ENCODE data around the gene ARFGAP1. TPM values are rescaled to one million over a fixed set of nuclear protein-coding genes. Genes with fewer than 3 reads are reported as not detected.

Gene ARFGAP1
- total RNA-seq, 1 donor from 2014 or later = 44.7 TPM

DNA sequence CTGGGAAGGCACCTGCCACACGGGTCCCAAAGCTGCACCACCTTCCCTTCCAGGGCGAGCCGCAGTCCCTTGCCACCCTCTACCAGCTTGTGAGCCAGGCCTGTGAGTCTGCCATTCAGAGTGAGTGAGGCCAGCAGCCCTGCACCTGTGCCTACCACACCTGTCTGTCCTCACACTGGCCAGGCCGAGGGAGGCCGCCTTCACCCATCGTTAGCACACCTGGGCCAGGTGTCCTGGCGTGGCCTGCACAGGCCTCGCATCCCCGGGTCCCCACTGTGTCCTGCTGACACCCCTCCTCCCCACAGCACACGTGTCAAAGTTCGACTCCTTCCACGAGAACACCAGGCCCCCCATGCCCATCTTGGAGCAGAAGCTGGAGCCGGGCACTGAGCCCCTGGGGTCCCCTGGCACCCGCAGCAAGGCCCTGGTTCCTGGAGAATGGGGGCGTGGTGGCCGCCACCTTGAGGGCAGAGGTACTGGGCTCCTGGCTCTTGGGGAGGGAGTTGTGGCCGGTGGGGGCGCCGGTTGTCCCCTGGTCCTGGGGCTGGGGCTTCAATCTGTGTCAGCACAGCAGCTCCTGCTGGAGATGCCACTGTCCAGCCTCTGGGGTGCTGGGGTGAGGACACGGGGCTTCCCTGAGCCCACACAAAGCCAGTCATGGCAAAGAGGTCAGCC is 55.5 kb downstream of the ARFGAP1 start:
- H3K9me3 ChIP-seq = no peaks in the 10 kb centered on the region
- no peaks in the 10 kb centered on the region for H3K4me1 ChIP-seq
- no peak overlapping the region for H3K27ac ChIP-seq
- H3K27me3 ChIP-seq = no peaks in the 10 kb centered on the region
- TF ChIP-seq, protein P1, sequence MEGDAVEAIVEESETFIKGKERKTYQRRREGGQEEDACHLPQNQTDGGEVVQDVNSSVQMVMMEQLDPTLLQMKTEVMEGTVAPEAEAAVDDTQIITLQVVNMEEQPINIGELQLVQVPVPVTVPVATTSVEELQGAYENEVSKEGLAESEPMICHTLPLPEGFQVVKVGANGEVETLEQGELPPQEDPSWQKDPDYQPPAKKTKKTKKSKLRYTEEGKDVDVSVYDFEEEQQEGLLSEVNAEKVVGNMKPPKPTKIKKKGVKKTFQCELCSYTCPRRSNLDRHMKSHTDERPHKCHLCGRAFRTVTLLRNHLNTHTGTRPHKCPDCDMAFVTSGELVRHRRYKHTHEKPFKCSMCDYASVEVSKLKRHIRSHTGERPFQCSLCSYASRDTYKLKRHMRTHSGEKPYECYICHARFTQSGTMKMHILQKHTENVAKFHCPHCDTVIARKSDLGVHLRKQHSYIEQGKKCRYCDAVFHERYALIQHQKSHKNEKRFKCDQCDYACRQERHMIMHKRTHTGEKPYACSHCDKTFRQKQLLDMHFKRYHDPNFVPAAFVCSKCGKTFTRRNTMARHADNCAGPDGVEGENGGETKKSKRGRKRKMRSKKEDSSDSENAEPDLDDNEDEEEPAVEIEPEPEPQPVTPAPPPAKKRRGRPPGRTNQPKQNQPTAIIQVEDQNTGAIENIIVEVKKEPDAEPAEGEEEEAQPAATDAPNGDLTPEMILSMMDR (IDR thresholded peaks at IDR 0.05) = no peak
- no peak for TF ChIP-seq POLR2A (IDR thresholded peaks at IDR 0.05)
- no peaks in the 10 kb centered on the region for H3K36me3 ChIP-seq
- DNase-seq (ENCODE audit: extremely low spot score in 2 of 2) = no peak
- no peak overlapping the region for H3K4me3 ChIP-seq
- intact Hi-C loops (cut with DNase I) = no loop called here

DNA sequence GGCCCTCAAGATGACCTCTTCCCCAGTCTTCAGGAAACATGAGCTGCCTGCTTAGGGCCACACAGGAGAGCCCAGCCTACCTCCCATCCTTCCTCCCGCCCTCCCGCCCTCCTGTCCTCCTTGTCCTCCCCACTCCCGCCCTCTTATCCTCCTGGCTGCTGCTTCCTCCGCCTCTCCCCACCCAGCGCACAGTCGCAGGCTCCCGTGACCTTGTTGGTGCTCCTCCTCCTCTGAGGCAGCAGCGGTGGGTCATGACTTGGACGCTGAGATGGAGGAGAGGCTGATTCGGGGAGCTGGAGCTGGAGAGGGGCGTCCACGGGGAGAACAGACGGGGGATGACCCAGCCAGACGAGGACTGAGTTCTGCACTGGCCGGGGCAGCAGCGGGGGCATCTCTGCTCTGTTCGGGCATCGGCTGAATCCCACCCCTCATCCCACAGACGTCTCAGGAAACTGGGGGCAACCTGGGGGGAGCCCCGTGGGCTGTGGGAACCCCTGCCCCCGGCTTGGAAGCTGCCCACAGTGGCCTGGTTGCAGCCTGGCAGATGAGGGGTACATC is 56.2 kb downstream of the ARFGAP1 start:
- Histone ChIP-seq H3K27me3 (no peaks in the 10 kb centered on the region), H3K4me3 (no peak overlapping the region), H3K4me1 (no peaks in the 10 kb centered on the region), H3K9me3 (no peaks in the 10 kb centered on the region), H3K27ac (no peak overlapping the region), H3K36me3 (no peaks in the 10 kb centered on the region)
- no peak for DNase-seq (ENCODE audit: extremely low spot score in 2 of 2)
- TF ChIP-seq POLR2A (IDR thresholded peaks at IDR 0.05) (no peak), POLR2AphosphoS5 (IDR thresholded peaks at IDR 0.05; ENCODE audit: insufficient read depth in 1 of 2, low read depth in 1 of 2) (no peak)
- TF ChIP-seq, protein P1 (IDR thresholded peaks at IDR 0.05) = no peak
- intact Hi-C loops (cut with DNase I) = no loop called here

DNA sequence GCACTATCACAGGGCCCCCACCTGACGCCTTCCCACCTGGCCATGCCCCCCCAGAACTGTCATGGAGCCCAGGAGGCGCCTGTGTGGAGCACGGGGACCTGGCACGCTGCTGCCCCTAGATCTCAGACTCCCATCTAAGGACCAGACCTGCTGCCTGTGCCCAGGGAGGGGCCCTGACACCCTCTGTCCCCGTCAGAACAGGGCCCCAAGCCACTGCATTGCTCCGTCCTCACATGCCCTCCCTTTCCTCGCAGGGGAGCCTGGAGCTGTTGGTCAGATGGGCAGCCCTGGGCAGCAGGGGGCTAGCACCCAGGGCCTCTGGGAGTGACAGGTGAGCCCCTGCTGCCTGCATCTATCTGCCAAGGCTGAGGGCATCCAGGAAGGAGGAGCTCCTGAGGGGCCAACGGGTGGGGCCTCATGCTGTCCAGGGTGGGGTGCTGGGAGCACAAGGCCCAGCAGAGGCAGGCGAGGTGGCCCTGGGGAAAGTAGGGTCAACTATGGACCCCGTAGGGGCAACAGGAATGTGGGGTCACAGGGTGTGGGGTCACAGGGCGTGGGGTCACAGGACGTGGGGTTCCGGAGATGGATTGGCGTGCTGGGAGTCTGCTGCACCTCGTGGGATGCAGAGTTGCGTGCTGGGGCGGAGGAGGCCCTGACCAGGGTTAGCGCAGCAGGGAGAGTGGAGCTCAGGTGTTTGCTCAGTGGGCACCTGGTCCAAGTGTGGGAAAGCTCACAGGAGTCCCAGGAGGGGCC is 56.9 kb downstream of the ARFGAP1 start:
- Histone ChIP-seq H3K27ac (no peak overlapping the region), H3K4me1 (no peaks in the 10 kb centered on the region), H3K36me3 (no peaks in the 10 kb centered on the region), H3K9me3 (no peaks in the 10 kb centered on the region), H3K4me3 (no peak overlapping the region), H3K27me3 (no peaks in the 10 kb centered on the region)
- DNase-seq (ENCODE audit: extremely low spot score in 2 of 2) = no peak
- intact Hi-C loops (cut with DNase I) = no loop called here
- TF ChIP-seq POLR2A (IDR thresholded peaks at IDR 0.05) (no peak), POLR2AphosphoS5 (IDR thresholded peaks at IDR 0.05; ENCODE audit: insufficient read depth in 1 of 2, low read depth in 1 of 2) (no peak)
- TF ChIP-seq, protein P1 (IDR thresholded peaks at IDR 0.05) = no peak

DNA sequence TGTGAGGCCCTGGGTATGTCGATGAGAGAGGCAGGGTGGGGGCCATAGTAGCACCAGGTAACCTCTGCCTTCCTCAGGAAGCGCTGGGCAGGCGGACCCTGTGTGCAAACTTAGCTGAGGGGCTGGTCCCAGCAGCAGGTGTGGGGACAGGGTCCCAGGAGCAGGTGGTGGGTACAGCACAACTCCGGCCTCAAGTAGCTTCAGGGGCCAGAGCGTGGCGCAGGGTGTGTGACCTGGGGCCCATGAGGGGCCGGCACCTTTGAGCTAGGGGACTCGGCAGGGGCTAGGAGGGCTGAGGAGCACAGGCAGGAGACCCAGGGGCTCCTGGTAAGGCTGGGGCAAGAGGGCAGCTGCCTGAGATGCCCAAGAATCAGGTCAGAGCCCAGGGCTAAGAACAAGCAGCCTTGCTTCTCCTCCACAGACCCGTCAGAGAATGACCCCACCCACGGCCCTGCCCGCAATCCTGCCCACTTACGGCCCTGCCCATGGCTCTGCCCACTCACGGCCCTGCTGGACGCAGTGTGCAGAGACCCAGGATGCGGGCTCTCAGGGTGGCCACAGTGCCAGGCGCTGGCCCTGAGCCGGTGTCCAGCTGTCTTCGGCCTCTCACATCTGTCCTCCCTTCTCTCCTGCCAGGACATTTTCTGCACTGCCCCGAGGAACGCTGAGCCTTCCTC is 57.6 kb downstream of the ARFGAP1 start:
- TF ChIP-seq, protein P1 (IDR thresholded peaks at IDR 0.05) = no peak
- no peak for TF ChIP-seq POLR2A (IDR thresholded peaks at IDR 0.05)
- Histone ChIP-seq H3K9me3 (no peaks in the 10 kb centered on the region), H3K4me3 (no peak overlapping the region), H3K36me3 (no peaks in the 10 kb centered on the region), H3K4me1 (no peaks in the 10 kb centered on the region), H3K27me3 (no peaks in the 10 kb centered on the region), H3K27ac (no peak overlapping the region)
- no peak for DNase-seq (ENCODE audit: extremely low spot score in 2 of 2)
- intact Hi-C loops (cut with DNase I) = no loop called here

Data from vagina (tissue), 2 donors.